ENCODE results near the gene PWWP2B. TPM values are rescaled to one million over a fixed set of nuclear protein-coding genes. Genes with fewer than 3 reads are reported as not detected.

PWWP2B gene
- total and polyA plus RNA-seq, 10 of the 15 experiments (the other 5 are each of a cell fraction or from before 2014, with no cell fraction given), result 0.04 to 0.87 (median 0.35) TPM; not detected in 4

DNA sequence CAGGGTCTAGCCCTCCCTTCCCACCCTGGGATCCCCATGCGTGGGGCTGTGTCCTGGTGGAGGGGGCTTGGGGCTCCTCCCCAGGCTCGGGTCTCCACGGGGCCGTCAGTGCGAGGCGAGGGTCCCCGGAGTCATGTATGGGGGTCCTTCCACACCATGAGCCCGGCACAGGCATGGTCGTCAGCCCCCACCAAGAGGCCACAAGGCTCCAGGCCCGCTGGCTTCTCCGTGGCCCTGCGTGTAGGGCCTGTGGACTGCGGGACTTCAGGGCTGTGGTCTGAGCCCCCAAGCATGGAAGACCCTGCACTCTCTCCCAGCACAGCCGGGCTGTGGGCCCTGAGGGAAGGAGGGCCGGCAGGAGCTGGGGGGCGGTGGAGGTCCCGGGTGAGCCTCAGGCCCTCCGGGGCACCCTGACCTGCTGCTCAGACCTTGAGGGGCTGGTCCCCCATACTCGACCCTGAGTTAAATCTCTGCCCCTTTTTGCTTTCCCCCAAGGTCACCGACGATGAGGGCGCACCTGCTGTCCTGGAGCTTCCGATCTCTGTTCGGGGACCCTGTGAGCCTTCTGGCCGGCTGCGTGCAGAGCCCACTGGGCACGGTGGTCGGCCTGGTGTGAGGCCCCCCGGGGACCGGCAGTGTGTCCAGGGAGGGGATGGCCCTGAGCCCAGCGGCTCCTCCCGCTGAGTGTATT, 19.7 kb downstream of the PWWP2B start (continued):
- TF ChIP-seq RAD51 (IDR thresholded peaks at IDR 0.05), result no peak
- no peak for TF ChIP-seq CREM (IDR thresholded peaks at IDR 0.05; ENCODE audit: low read depth)
- TF ChIP-seq NFIC (IDR thresholded peaks at IDR 0.05; ENCODE audit: low read depth, low read length), result no peak

DNA sequence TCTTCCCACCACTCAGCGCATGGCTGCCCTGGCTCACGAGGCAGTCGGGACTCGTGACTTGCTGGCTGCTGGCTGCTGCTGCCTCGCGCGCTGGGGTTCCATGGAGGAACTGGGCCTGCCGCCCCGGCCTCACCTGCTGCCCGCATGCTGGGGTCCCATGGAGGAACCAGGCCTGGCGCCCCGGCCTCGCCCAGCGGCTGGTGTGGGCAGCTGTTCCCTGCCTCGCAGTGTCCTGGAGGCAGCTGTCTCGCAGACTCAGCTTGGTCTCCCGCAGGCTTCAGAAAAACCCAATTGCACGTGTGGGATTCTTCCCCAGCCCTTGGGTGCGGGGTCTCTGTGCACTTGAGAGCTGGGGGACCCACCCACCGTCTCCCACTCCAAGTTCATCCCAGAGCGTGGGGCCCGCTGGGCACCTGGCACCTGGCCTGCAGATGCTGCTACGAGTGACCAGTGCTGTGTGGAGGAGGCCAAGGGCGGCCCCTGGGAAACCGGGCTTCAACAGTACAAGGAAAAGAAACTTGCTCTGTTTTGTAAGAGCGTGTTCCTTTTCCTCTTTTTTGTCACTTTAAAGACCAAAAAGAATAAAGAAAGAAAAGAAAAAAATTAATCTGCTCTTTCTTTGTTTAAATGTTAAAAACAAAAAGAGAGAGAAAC, 20.4 kb downstream of the PWWP2B start:
- ATAC-seq, result no peak
- Histone ChIP-seq H3K9me3 (replicated peaks; ENCODE audit: control insufficient read depth, insufficient read depth, low read length) (no peaks in the 10 kb centered on the region), H3K27ac (ENCODE audit: control insufficient read depth, insufficient read depth) (no peak overlapping the region), H3K4me1 (ENCODE audit: control insufficient read depth, insufficient read depth, low read length) (peaks cover 19% of the 10 kb centered on the region), H3K79me2 (ENCODE audit: control insufficient read depth, insufficient read depth, low read length) (no peaks in the 10 kb centered on the region), H3K27me3 (replicated peaks in 1 of 2; ENCODE audit: control insufficient read depth in 2 of 2, insufficient read depth in 2 of 2, low read length in 1 of 2) (no peaks in the 10 kb centered on the region), H2AFZ (ENCODE audit: control insufficient read depth, low read depth, low read length) (no peak overlapping the region), H3K4me3 (no peak overlapping the region), H4K20me1 (ENCODE audit: control insufficient read depth, insufficient read depth) (no peaks in the 10 kb centered on the region), H3K4me2 (ENCODE audit: control insufficient read depth, insufficient read depth) (no peak overlapping the region), H3K9ac (ENCODE audit: control insufficient read depth, insufficient read depth, low read length) (no peak overlapping the region), H3K36me3 (ENCODE audit: control insufficient read depth in 2 of 2, insufficient read depth in 2 of 2, low read length in 1 of 2) (no peaks in the 10 kb centered on the region)
- TF ChIP-seq, protein P1, sequence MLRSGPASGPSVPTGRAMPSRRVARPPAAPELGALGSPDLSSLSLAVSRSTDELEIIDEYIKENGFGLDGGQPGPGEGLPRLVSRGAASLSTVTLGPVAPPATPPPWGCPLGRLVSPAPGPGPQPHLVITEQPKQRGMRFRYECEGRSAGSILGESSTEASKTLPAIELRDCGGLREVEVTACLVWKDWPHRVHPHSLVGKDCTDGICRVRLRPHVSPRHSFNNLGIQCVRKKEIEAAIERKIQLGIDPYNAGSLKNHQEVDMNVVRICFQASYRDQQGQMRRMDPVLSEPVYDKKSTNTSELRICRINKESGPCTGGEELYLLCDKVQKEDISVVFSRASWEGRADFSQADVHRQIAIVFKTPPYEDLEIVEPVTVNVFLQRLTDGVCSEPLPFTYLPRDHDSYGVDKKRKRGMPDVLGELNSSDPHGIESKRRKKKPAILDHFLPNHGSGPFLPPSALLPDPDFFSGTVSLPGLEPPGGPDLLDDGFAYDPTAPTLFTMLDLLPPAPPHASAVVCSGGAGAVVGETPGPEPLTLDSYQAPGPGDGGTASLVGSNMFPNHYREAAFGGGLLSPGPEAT (IDR thresholded peaks at IDR 0.05; ENCODE audit: low read depth), result no peak
- TF ChIP-seq HDAC6 (IDR thresholded peaks at IDR 0.05; ENCODE audit: unreplicated experiment), result no peak
- no peak for TF ChIP-seq NFYA (IDR thresholded peaks at IDR 0.05; ENCODE audit: borderline replicate concordance, low read depth, low read length)
- no peak for TF ChIP-seq PAX8 (IDR thresholded peaks at IDR 0.05)
- TF ChIP-seq ZNF622 (IDR thresholded peaks at IDR 0.05), result no peak
- no peak for TF ChIP-seq SP1 (IDR thresholded peaks at IDR 0.05; ENCODE audit: low read depth, low read length)
- TF ChIP-seq KDM1A (IDR thresholded peaks at IDR 0.05; ENCODE audit: borderline replicate concordance), result no peak
- no peak for TF ChIP-seq RB1 (IDR thresholded peaks at IDR 0.05; ENCODE audit: borderline replicate concordance)
- no peak for FAIRE-seq
- in situ Hi-C loops (cut with MboI) (no loop called here), intact Hi-C loops (cut with micrococcal nuclease; ENCODE audit: unreplicated experiment) (no loop called here)
- DNase-seq (ENCODE audit: low read depth, low spot score), result no peak
- ChIA-PET CTCF (interaction anchor here (0.7 kb wide), 1 partner anchor 319 kb away, joined by 3 read pairs; no protein-coding TSS in a partner anchor), POLR2A (no interaction called here), RAD21 (ENCODE audit: unreplicated experiment) (no interaction called here), SMC1A (ENCODE audit: uncharacterized antibody, unreplicated experiment) (no interaction called here)
- 61% methylated on average over 20 of the region's 26 CpGs for WGBS (ENCODE audit: insufficient coverage, insufficient replicate concordance, low lambda C conversion rate, missing lambda C conversion rate)
- no TSS peak for BruUV-seq (replicated peaks)
